Gastroesophageal sphincter (tissue), 4 donors: ENCODE measurements around the gene MED29. TPM values are rescaled to one million over a fixed set of nuclear protein-coding genes. Genes with fewer than 3 reads are reported as not detected.

Source experiments
- ATAC-seq: fragments of 150-250 bp; one replicate; pipeline ENCODE4 v1.9.1; 2016; ENCODE audit warnings: mild to moderate bottlenecking, moderate library complexity
- H3K27ac ChIP-seq, 4 donors: fragments of 200-600 bp; sonication (generic) in 3 of 4; 1 replicate in 3 of 4; 2 replicates in 1 of 4; pipeline ENCODE4 v1.5.1; 2016 to 2019
- H3K27me3 ChIP-seq: fragments of 200-600 bp; sonication (generic); one replicate; pipeline ENCODE4 v1.5.1; 2019
- H3K36me3 ChIP-seq, 2 donors: fragments of 200-600 bp; sonication (generic); one replicate each; pipeline ENCODE4 v1.5.1; 2019; ENCODE audit warnings: control low read depth in 1 of 2
- H3K4me1 ChIP-seq, 3 donors: fragments of 200-600 bp; sonication (generic); 1 replicate in 2 of 3; 2 replicates in 1 of 3; pipeline ENCODE4 v1.5.1; 2016 to 2019; ENCODE audit warnings: control low read depth in 2 of 3
- H3K4me3 ChIP-seq, 2 donors: fragments of 200-600 bp; sonication (generic); one replicate each; pipeline ENCODE4 v1.5.1; 2019; ENCODE audit warnings: mild to moderate bottlenecking in 1 of 2, moderate library complexity in 1 of 2
- H3K9me3 ChIP-seq, 3 donors: fragments of 200-600 bp; sonication (generic); one replicate each; pipeline ENCODE4 v1.5.1; 2017 to 2019; ENCODE audit warnings: control low read depth in 2 of 3
- CTCF ChIP-seq, 4 experiments: fragments of 200-600 bp in 2 of 4; fragments of 450-650 bp in 2 of 4; sonication (generic) in 1 of 4; IDR thresholded peaks; one replicate each; pipeline ENCODE4 v1.5.1; 2017 to 2019; ENCODE audit warnings: antibody characterized with exemption in 4 of 4, mild to moderate bottlenecking in 2 of 4, moderate library complexity in 2 of 4
- EP300 ChIP-seq: sonication (generic); formaldehyde crosslinking; IDR thresholded peaks from one replicate; pipeline ENCODE4 v1.6.1; 2017; ENCODE audit warnings: antibody characterized with exemption, mild to moderate bottlenecking
- POLR2A ChIP-seq, 2 donors: fragments of 450-650 bp; IDR thresholded peaks; one replicate each; pipeline ENCODE4 v1.6.1; 2017; ENCODE audit warnings: antibody characterized with exemption in 2 of 2, mild to moderate bottlenecking in 2 of 2, moderate library complexity in 1 of 2
- POLR2AphosphoS5 ChIP-seq: sonication (generic); formaldehyde crosslinking; IDR thresholded peaks from one replicate; pipeline ENCODE4 v1.6.1; 2017; ENCODE audit warnings: antibody characterized with exemption
- WGBS, 2 donors: methylation state at CpG; one replicate each; pipeline ENCODE4 v1.1.5; 2018; ENCODE audit warnings: low coverage in 1 of 2; 5-methylcytosine and 5-hydroxymethylcytosine counted together
- total RNA-seq, 4 donors: library from RNA; depleted of rRNA; stranded (reverse); fragments of >200 nt; gene quantifications; one replicate each; pipeline ENCODE4 v1.1.0, GENCODE V29; 2016

Gene MED29
- total RNA-seq, 4 donors from 2014 or later: 30.0 to 50.7 (median 36.4) TPM

GRCh38 chr19:39433480-39434079, 42.4 kb downstream of the MED29 start:
- peaks cover 0 to 41% of the 10 kb centered on the region in 2 donors for H3K36me3 ChIP-seq
- no peak overlapping the region for H3K4me3 ChIP-seq
- TF ChIP-seq POLR2AphosphoS5: no peak
- no peak for TF ChIP-seq POLR2A (IDR thresholded peaks at IDR 0.05)
- TF ChIP-seq CTCF (IDR thresholded peaks at IDR 0.05): no peak
- no peak for TF ChIP-seq EP300
- no peak for ATAC-seq
- peak overlapping the region in 2 of 4 donors; percentile 91 to 92 for H3K27ac ChIP-seq
- H3K4me1 ChIP-seq: peaks cover 7 to 54% (median 28%) of the 10 kb centered on the region in 3 donors
- H3K27me3 ChIP-seq: no peaks in the 10 kb centered on the region
- H3K9me3 ChIP-seq: no peaks in the 10 kb centered on the region
- 73% methylated on average over 3 of the region's 8 CpGs; no CpG with 5 or more reads in 1 of the 2 donors for WGBS, 2 donors

- H3K4me1 ChIP-seq: peaks cover 4 to 45% (median 20%) of the 10 kb centered on the region in 3 donors
- peak overlapping the region in 1 of 2 donors; percentile 80 for H3K4me3 ChIP-seq
- H3K27ac ChIP-seq: peak overlapping the region in 3 of 4 donors; percentile 25 to 92 (median 91)
- TF ChIP-seq EP300 (no peak), CTCF (IDR thresholded peaks at IDR 0.05) (no peak), POLR2A (IDR thresholded peaks at IDR 0.05) (no peak), POLR2AphosphoS5 (no peak)
- 45 to 66% methylated on average over 9 to 10 of the region's 10 CpGs for WGBS, 2 donors
- no peaks in the 10 kb centered on the region for H3K9me3 ChIP-seq
- H3K27me3 ChIP-seq: no peaks in the 10 kb centered on the region
- ATAC-seq: no peak
- H3K36me3 ChIP-seq: peaks cover 0 to 41% of the 10 kb centered on the region in 2 donors
These were observed 43.2 kb downstream of the MED29 start for GRCh38 chr19:39434123-39435076.

- peaks cover 0 to 41% of the 10 kb centered on the region in 2 donors for H3K36me3 ChIP-seq
- no peaks in the 10 kb centered on the region for H3K27me3 ChIP-seq
- peaks cover 4 to 47% (median 18%) of the 10 kb centered on the region in 3 donors for H3K4me1 ChIP-seq
- peak; percentile 98 for ATAC-seq
- 0 to 1% methylated on average over 15 to 16 of the region's 61 CpGs for WGBS, 2 donors
- H3K9me3 ChIP-seq: no peaks in the 10 kb centered on the region
- H3K27ac ChIP-seq: peak within 1 kb of the TSS; percentile 63 to 92 (median 90)
- peak within 1 kb of the TSS; percentile 51 to 80 for H3K4me3 ChIP-seq
- TF ChIP-seq CTCF (IDR thresholded peaks at IDR 0.05) (peak in 2 of 4 experiments; percentile 29 to 34), EP300 (no peak), POLR2A (IDR thresholded peaks at IDR 0.05) (peak; percentile 96 to 97), POLR2AphosphoS5 (peak; percentile 100)
These were observed 44.5 kb downstream of the MED29 start, which contains the start of gene RPS16 for GRCh38 chr19:39435499-39436349. RPS16 (minus strand) TSS chr19:39435949; CDS start chr19:39435895, 54 bp downstream.

- Histone ChIP-seq H3K27ac (peak overlapping the region; percentile 63 to 92 (median 90)), H3K27me3 (no peaks in the 10 kb centered on the region), H3K36me3 (peaks cover 0 to 36% of the 10 kb centered on the region in 2 donors), H3K9me3 (no peaks in the 10 kb centered on the region), H3K4me3 (peak overlapping the region; percentile 34 to 80), H3K4me1 (peaks cover 4 to 47% (median 18%) of the 10 kb centered on the region in 3 donors)
- 0 to 4% methylated on average over 2 of the region's 2 CpGs for WGBS, 2 donors
- TF ChIP-seq POLR2AphosphoS5 (no peak), POLR2A (IDR thresholded peaks at IDR 0.05) (no peak), EP300 (no peak), CTCF (IDR thresholded peaks at IDR 0.05) (no peak)
- ATAC-seq: no peak
These were observed 45.2 kb downstream of the MED29 start for GRCh38 chr19:39436350-39436716.
